H1 (cell line): ENCODE results near the gene DIPK1A. TPM values are rescaled to one million over a fixed set of nuclear protein-coding genes. Genes with fewer than 3 reads are reported as not detected.

Experiments
- CTCF ChIA-PET: fragments of 300-600 bp; sonication (Branson Sonifier 250); formaldehyde crosslinking; loops from one replicate; lab custom pipeline; 2021; ENCODE audit not compliant: partially characterized antibody; lab: Charles Lee
- POLR2A ChIA-PET: fragments of 300-600 bp; sonication (Branson Sonifier 250); formaldehyde crosslinking; loops from one replicate; lab custom pipeline; 2021; ENCODE audit warnings: inconsistent platforms; ENCODE audit not compliant: partially characterized antibody; lab: Charles Lee
- DNase-seq, 2 experiments: peaks; one replicate each; pipeline versions ENCODE4 v3.0.0 to v3.0.0-alpha.2; 2010 to 2022; ENCODE audit warnings: low spot score in 2 of 2, low read depth in 1 of 2, mixed read lengths in 1 of 2
- FAIRE-seq: peaks from 2 replicates; lab custom pipeline; 2011; peaks lifted over from hg19 to GRCh38; lab: Jason Lieb, UNC
- H2AFZ ChIP-seq: 2 replicates; pipeline ENCODE4 v1.8.1; 2012; ENCODE audit warnings: low read length, inconsistent platforms
- H2AK5ac ChIP-seq: 2 replicates; pipeline ENCODE4 v1.6.1; 2013; ENCODE audit warnings: low read depth, low read length
- H2BK120ac ChIP-seq: replicated peaks from 2 replicates; pipeline ENCODE3; 2013; ENCODE audit warnings: low read depth, low read length, inconsistent platforms
- H2BK12ac ChIP-seq: 2 replicates; pipeline ENCODE4 v1.6.1; 2013; ENCODE audit warnings: low read depth, low read length
- H2BK15ac ChIP-seq: 2 replicates; pipeline ENCODE4 v1.6.1; 2013; ENCODE audit warnings: low read length
- H2BK20ac ChIP-seq: 2 replicates; pipeline ENCODE4 v1.6.1; 2013; ENCODE audit warnings: low read length
- H2BK5ac ChIP-seq: 2 replicates; pipeline ENCODE4 v1.6.1; 2013; ENCODE audit warnings: low read depth, low read length
- H3K14ac ChIP-seq: 2 replicates; pipeline ENCODE4 v1.6.1; 2013; ENCODE audit warnings: inconsistent platforms; ENCODE audit not compliant: insufficient read length
- H3K18ac ChIP-seq: 2 replicates; pipeline ENCODE4 v1.6.1; 2013; ENCODE audit warnings: low read length; ENCODE audit errors: extremely low read depth
- H3K23ac ChIP-seq: 2 replicates; pipeline ENCODE4 v1.6.1; 2013; ENCODE audit warnings: inconsistent platforms; ENCODE audit not compliant: insufficient read length
- H3K23me2 ChIP-seq: 2 replicates; pipeline ENCODE4 v1.6.1; 2013; ENCODE audit warnings: low read depth, low read length
- H3K27ac ChIP-seq: 2 replicates; pipeline ENCODE4 v1.6.1; 2011; ENCODE audit warnings: low read depth, low read length, inconsistent platforms
- H3K27me3 ChIP-seq, 4 experiments: replicated peaks in 1 of 4; 1 replicate in 1 of 4; 2 replicates in 3 of 4; pipeline versions ENCODE4 v1.6.1 to v1.8.1; 2011 to 2013; ENCODE audit warnings: low read length in 3 of 4, mild to moderate bottlenecking in 3 of 4, inconsistent platforms in 2 of 4, mixed read lengths in 2 of 4, moderate library complexity in 1 of 4; ENCODE audit not compliant: control insufficient read depth in 3 of 4, insufficient read depth in 3 of 4; ENCODE audit errors: extremely low read depth in 1 of 4
- H3K36me3 ChIP-seq, 4 experiments: 2 replicates each; pipeline versions ENCODE4 v1.6.1 to v1.8.1; 2011 to 2013; ENCODE audit warnings: mild to moderate bottlenecking in 4 of 4, low read length in 3 of 4, moderate library complexity in 2 of 4, control low read depth in 1 of 4, inconsistent platforms in 1 of 4; ENCODE audit not compliant: insufficient read depth in 4 of 4, control insufficient read depth in 2 of 4
- H3K4ac ChIP-seq: replicated peaks from 2 replicates; pipeline ENCODE3; 2013; ENCODE audit warnings: low read length, low read depth, mixed read lengths, inconsistent platforms; ENCODE audit not compliant: insufficient read length
- H3K4me1 ChIP-seq, 4 experiments: replicated peaks in 1 of 4; 1 replicate in 1 of 4; 2 replicates in 3 of 4; pipeline versions ENCODE4 v1.6.1 to v1.8.1; 2011 to 2013; ENCODE audit warnings: low read length in 3 of 4, inconsistent platforms in 2 of 4, mixed read lengths in 1 of 4; ENCODE audit not compliant: insufficient read depth in 4 of 4, control insufficient read depth in 3 of 4
- H3K4me2 ChIP-seq, 2 experiments: 2 replicates each; pipeline versions ENCODE4 v1.6.1 to v1.8.1; 2011 to 2013; ENCODE audit warnings: low read depth in 2 of 2, low read length in 2 of 2, control low read depth in 1 of 2, inconsistent platforms in 1 of 2, mild to moderate bottlenecking in 1 of 2; ENCODE audit not compliant: insufficient read depth in 1 of 2
- H3K4me3 ChIP-seq, 4 experiments: fragments of 200-600, 300-600 bp in 1 of 4; sonication (generic), shearing (Covaris generic), sonication (Bioruptor Twin) in 1 of 4; 2 replicates each; pipeline versions ENCODE4 v1.5.1 to v1.8.1; 2011 to 2016; ENCODE audit warnings: low read length in 4 of 4, low read depth in 3 of 4, control low read depth in 2 of 4, inconsistent platforms in 2 of 4, mild to moderate bottlenecking in 2 of 4, mixed read lengths in 1 of 4, moderate library complexity in 1 of 4; ENCODE audit not compliant: insufficient read depth in 2 of 4; ENCODE audit errors: extremely low read depth in 1 of 4
- H3K56ac ChIP-seq: replicated peaks from 2 replicates; pipeline ENCODE3; 2013; ENCODE audit warnings: low read depth, mild to moderate bottlenecking, mixed read lengths, low read length, inconsistent platforms; ENCODE audit not compliant: insufficient read length
- H3K79me1 ChIP-seq: 2 replicates; pipeline ENCODE4 v1.6.1; 2013; ENCODE audit warnings: low read depth, low read length, control low read depth
- H3K79me2 ChIP-seq, 2 experiments: 2 replicates each; pipeline versions ENCODE4 v1.6.1 to v1.8.1; 2012 to 2013; ENCODE audit warnings: low read length in 2 of 2, mild to moderate bottlenecking in 2 of 2, inconsistent platforms in 1 of 2; ENCODE audit not compliant: insufficient read depth in 2 of 2, control insufficient read depth in 1 of 2
- H3K9ac ChIP-seq, 4 experiments: replicated peaks in 1 of 4; 1 replicate in 1 of 4; 2 replicates in 3 of 4; pipeline versions ENCODE4 v1.6.1 to v1.8.1; 2011 to 2013; ENCODE audit warnings: low read depth in 3 of 4, low read length in 3 of 4, control low read depth in 2 of 4, mild to moderate bottlenecking in 2 of 4, moderate library complexity in 2 of 4, inconsistent platforms in 1 of 4; ENCODE audit errors: extremely low read depth in 1 of 4
- H3K9me3 ChIP-seq, 2 experiments: 2 replicates each; pipeline versions ENCODE4 v1.6.1 to v1.8.1; 2012 to 2013; ENCODE audit warnings: mild to moderate bottlenecking in 2 of 2, moderate library complexity in 2 of 2, control low read depth in 1 of 2, inconsistent platforms in 1 of 2, low read depth in 1 of 2, low read length in 1 of 2, mixed read lengths in 1 of 2; ENCODE audit not compliant: insufficient read depth in 2 of 2
- H4K20me1 ChIP-seq, 2 experiments: replicated peaks in 1 of 2; 2 replicates each; pipeline versions ENCODE3 to v1.8.1; 2011 to 2013; ENCODE audit warnings: inconsistent platforms in 2 of 2, low read length in 2 of 2, mild to moderate bottlenecking in 1 of 2; ENCODE audit not compliant: insufficient read depth in 2 of 2, control insufficient read depth in 1 of 2
- H4K5ac ChIP-seq: 2 replicates; pipeline ENCODE4 v1.6.1; 2013; ENCODE audit warnings: low read length, low read depth, mixed read lengths, inconsistent platforms; ENCODE audit not compliant: insufficient read length
- H4K8ac ChIP-seq: 2 replicates; pipeline ENCODE4 v1.8.0; 2013; ENCODE audit warnings: mild to moderate bottlenecking, moderate library complexity, low read length, inconsistent platforms; ENCODE audit not compliant: insufficient read depth; ENCODE audit errors: extremely low read depth
- H4K91ac ChIP-seq: replicated peaks from 2 replicates; pipeline ENCODE3; 2013; ENCODE audit warnings: low read length, mixed read lengths, inconsistent platforms; ENCODE audit not compliant: insufficient read length
- CHD1 ChIP-seq: IDR thresholded peaks from 2 replicates; pipeline ENCODE4 v1.6.1; 2012; ENCODE audit warnings: low read depth, low read length, improper control_type of control experiment
- EZH2 ChIP-seq: fragments of 200-600 bp; sonication (generic); IDR thresholded peaks from 2 replicates; pipeline ENCODE4 v1.7.1; 2012; ENCODE audit warnings: low read depth, mild to moderate bottlenecking, moderate library complexity, low read length, inconsistent platforms; ENCODE audit not compliant: severe bottlenecking
- SP1 ChIP-seq: IDR thresholded peaks from 2 replicates; pipeline ENCODE4 v1.6.1; 2011; ENCODE audit warnings: low read depth, low read length
- WGBS, 2 experiments: shearing (Covaris generic) in 1 of 2; methylation state at CpG; one replicate each; pipeline versions ENCODE4 v1.1.6 to v1.1.7; 2013 to 2015; ENCODE audit warnings: low lambda C conversion rate in 2 of 2, mixed read lengths in 2 of 2, inconsistent platforms in 1 of 2, low coverage in 1 of 2, missing lambda C conversion rate in 1 of 2; ENCODE audit not compliant: insufficient replicate concordance in 2 of 2, insufficient coverage in 1 of 2, insufficient read length in 1 of 2; ENCODE audit errors: extremely low coverage in 1 of 2, missing lambda C conversion rate in 1 of 2; 5-methylcytosine and 5-hydroxymethylcytosine counted together
- polyA plus RNA-seq, 7 experiments: library from polyadenylated mRNA; depleted of rRNA in 3 of 7; stranded (reverse) in 5 of 7; unstranded in 2 of 7; fragments of >200 nt in 5 of 7; fragments of 200-250 nt in 2 of 7; gene quantifications; 1 replicate in 5 of 7; 2 replicates in 1 of 7; 4 replicates in 1 of 7; pipeline versions ENCODE4 v1.2.1 to v1.2.3, GENCODE V29; 2011 to 2013; ENCODE audit warnings: missing spikeins in 2 of 7, mixed read lengths in 2 of 7
- total RNA-seq: library from RNA; stranded (reverse); fragmentation: NEBNext Ultra II Directional; extraction: Animal tissue kit (Norgen Biotek cat#: 25700); gene quantifications from 2 replicates; pipeline ENCODE4 v1.2.1, GENCODE V29; 2021

The DIPK1A gene
- total and polyA plus RNA-seq, 2 of the 8 experiments (the other 6 are each of a cell fraction or from before 2014, with no cell fraction given), result 2.5 to 5.0 TPM

DNA sequence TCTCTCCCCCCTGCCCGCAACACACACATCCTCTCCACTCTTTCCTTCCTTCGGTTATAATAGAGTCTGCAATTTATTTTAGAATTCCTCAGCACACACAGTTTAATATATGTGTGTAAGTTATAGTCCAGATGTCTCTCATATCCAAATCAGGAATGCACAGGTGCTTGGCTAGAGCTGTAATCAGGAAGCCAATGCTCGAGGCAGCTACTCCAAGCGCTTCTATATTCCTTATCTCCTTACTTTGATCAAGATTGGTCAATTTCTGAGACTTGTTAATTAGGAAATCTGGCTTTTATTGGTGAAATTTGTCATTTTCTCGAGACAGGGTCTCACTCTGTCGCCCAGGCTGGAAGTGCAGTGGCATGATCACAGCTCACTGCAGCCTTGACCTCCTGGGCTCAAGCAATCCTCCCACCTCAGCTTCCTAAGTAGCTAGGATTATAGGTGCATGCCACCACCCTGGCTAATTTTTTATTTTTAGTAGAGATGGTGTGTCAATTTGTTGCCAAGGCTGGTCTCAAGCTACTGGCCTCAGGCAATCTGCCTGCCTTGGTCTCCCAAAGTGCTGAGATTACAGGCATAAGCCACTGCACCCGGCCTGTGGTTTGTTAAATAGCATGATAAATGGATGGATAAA, 101.7 kb downstream of the DIPK1A start:
- H3K79me2 ChIP-seq, result no peaks in the 10 kb centered on the region
- no peak overlapping the region for H2AK5ac ChIP-seq
- CTCF ChIA-PET, result interaction anchor here (0.7 to 4.1 kb wide), 51 partner anchors 9 to 874 kb away, joined by 3 to 79 read pairs (median 5); partner anchors contain the start of genes DIPK1A and RPL5
- POLR2A ChIA-PET, result interaction anchor here (1.5 to 1.6 kb wide), 2 partner anchors 10 to 27 kb away, joined by 4 to 6 read pairs; no protein-coding TSS in a partner anchor
- H4K20me1 ChIP-seq, result no peaks in the 10 kb centered on the region
- no peaks in the 10 kb centered on the region for H3K79me1 ChIP-seq
- H4K91ac ChIP-seq, result no peak overlapping the region
- no peak overlapping the region for H3K9ac ChIP-seq
- H2AFZ ChIP-seq, result no peak overlapping the region
- no peaks in the 10 kb centered on the region for H3K36me3 ChIP-seq
- H4K8ac ChIP-seq, result no peak overlapping the region
- TF ChIP-seq CHD1 (no peak), SP1 (no peak), EZH2 (no peak)
- TF ChIP-seq, all 59 proteins: peak for 0
- Histone ChIP-seq H3K27me3 (no peaks in the 10 kb centered on the region), H3K4ac (no peak overlapping the region), H3K23ac (no peak overlapping the region), H4K5ac (no peak overlapping the region), H3K27ac (no peak overlapping the region), H2BK120ac (no peak overlapping the region), H3K4me3 (no peak overlapping the region), H2BK12ac (no peak overlapping the region), H3K9me3 (no peaks in the 10 kb centered on the region), H3K23me2 (no peaks in the 10 kb centered on the region), H3K4me1 (no peaks in the 10 kb centered on the region), H3K14ac (no peak overlapping the region), H3K4me2 (no peak overlapping the region), H2BK15ac (no peak overlapping the region), H2BK5ac (no peak overlapping the region), H2BK20ac (no peak overlapping the region), H3K18ac (no peak overlapping the region), H3K56ac (no peak overlapping the region)
- 83% methylated on average over 7 of the region's 7 CpGs; no CpG with 5 or more reads in 1 of the 2 experiments for WGBS, 2 experiments
- DNase-seq (no peak), FAIRE-seq (no peak)
